GM11168 (cell line): ENCODE data around the gene MYBBP1A.

Experiments
- in situ Hi-C: fragments of 300-500 bp; cut with MboI; formaldehyde crosslinking; loops from one replicate; pipeline ENCODE4 v1.12.0; 2022; ENCODE audit warnings: low sequenced_read_pairs; ENCODE audit not compliant: unreplicated experiment

The MYBBP1A gene

GRCh38 chr17:4509923-4510617, 45.1 kb downstream of the MYBBP1A start:
- in situ Hi-C loops: no loop called here

- in situ Hi-C loops: no loop called here
Observed at GRCh38 chr17:4509401-4509800, 45.8 kb downstream of the MYBBP1A start.

GRCh38 chr17:4508207-4508606, 47.0 kb downstream of the MYBBP1A start:
- in situ Hi-C loops: no loop called here

GRCh38 chr17:4507361-4508111, 47.6 kb downstream of the MYBBP1A start:
- in situ Hi-C loops: no loop called here

- in situ Hi-C loops: no loop called here
Observed at GRCh38 chr17:4506892-4507291, 48.3 kb downstream of the MYBBP1A start.

- in situ Hi-C loops: no loop called here
Observed at GRCh38 chr17:4506175-4506813, 48.9 kb downstream of the MYBBP1A start.

- in situ Hi-C loops: no loop called here
Observed at GRCh38 chr17:4505187-4505586, 50.0 kb downstream of the MYBBP1A start.

GRCh38 chr17:4504188-4504587, 51.0 kb downstream of the MYBBP1A start:
- in situ Hi-C loops: no loop called here

GRCh38 chr17:4503283-4504025, 51.7 kb downstream of the MYBBP1A start:
- in situ Hi-C loops: no loop called here

- in situ Hi-C loops: no loop called here
Observed at GRCh38 chr17:4502466-4503154, 52.6 kb downstream of the MYBBP1A start.

GRCh38 chr17:4501295-4501949, 53.8 kb downstream of the MYBBP1A start:
- in situ Hi-C loops: no loop called here

GRCh38 chr17:4500191-4500571, 55.0 kb downstream of the MYBBP1A start:
- in situ Hi-C loops: no loop called here

- in situ Hi-C loops: no loop called here
Observed at GRCh38 chr17:4499431-4500190, 55.6 kb downstream of the MYBBP1A start.

GRCh38 chr17:4498461-4499397, 56.5 kb downstream of the MYBBP1A start, which contains the start of gene SPNS2:
SPNS2 (plus strand) TSS chr17:4498881; CDS start chr17:4499048, 167 bp downstream.
- in situ Hi-C loops: no loop called here

GRCh38 chr17:4497101-4497824, 57.9 kb downstream of the MYBBP1A start:
- in situ Hi-C loops: no loop called here

- in situ Hi-C loops: no loop called here
Observed at GRCh38 chr17:4492721-4493561, 62.2 kb downstream of the MYBBP1A start.
